D721Med (cell line): Measurements from ENCODE around the gene CAP2.

ENCODE experiments used
- DNase-seq: peaks from one replicate; pipeline ENCODE4 v3.0.0; 2011; ENCODE audit warnings: low spot score; ENCODE audit not compliant: insufficient read length
- FAIRE-seq: peaks from 2 replicates; lab custom pipeline; 2011; peaks lifted over from hg19 to GRCh38; lab: Jason Lieb, UNC
- CTCF ChIP-seq: IDR thresholded peaks from 2 replicates; pipeline ENCODE4 v1.5.1; 2012; ENCODE audit warnings: mild to moderate bottlenecking, control low read depth; ENCODE audit not compliant: insufficient read depth; ENCODE audit errors: missing control alignments

CAP2 gene

DNA sequence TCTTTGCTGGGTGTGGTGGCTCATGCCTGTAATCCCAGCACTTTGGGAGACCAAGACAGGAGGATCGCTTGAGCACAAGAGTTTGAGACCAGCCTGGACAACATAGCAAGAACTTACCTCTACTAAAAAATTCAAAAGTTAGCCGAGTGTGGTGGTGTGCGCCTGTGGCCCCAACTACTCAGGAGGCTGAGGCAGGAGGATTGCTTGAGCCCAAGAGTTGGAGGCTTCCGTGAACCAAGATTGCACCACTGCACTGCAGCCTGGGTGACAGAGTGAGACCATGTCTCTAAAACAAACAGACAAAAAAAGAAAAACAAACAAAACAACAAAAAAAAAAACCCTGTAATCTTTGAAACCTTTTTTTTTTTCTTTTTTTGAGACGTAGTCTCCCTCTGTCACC, 67.5 kb downstream of the CAP2 start:
- no peak for TF ChIP-seq CTCF
- FAIRE-seq: no peak

DNA sequence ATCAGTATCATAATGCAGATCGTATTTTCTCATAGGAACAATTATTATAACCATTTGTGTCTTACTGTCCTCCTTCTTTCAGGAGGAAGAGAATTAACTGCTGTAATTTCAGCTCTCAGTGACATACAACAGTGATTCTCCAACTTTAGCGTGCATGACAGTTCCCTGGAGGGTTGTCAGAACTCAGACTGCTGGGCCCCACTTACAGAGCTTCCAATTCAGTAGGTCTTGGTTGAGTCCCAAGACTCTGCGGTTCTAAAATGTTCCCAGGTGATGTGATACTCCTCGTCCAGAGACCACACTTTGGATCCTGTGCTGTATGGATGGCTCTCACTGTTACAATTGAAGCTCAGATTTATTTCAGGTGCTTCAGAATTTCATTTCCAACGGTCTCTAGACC, 72.8 kb downstream of the CAP2 start:
- FAIRE-seq (no peak), DNase-seq (no peak)
- no peak for TF ChIP-seq CTCF

More for the DNA sequence above, 67.5 kb downstream of the CAP2 start:
- no peak for DNase-seq

DNA sequence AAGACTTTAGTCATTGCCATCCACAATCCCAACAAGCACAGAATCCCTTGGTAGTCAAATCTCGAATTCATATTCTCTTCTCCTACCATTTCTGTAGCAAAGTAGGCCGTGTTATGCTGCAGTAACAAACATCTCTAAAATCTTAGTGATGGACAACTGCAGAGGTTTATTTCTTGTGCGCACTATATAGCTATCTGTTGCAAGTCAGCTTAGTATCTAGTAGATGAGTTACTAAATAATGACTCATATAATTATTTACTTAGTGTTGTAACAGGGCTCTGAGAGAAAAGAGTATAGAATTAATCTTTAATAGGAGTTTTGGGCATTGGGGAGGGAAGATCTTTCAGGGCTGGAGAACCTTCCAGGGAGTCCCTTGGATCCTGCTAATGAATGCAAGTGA, 73.3 kb downstream of the CAP2 start:
- FAIRE-seq (no peak), DNase-seq (no peak)
- TF ChIP-seq CTCF: no peak

DNA sequence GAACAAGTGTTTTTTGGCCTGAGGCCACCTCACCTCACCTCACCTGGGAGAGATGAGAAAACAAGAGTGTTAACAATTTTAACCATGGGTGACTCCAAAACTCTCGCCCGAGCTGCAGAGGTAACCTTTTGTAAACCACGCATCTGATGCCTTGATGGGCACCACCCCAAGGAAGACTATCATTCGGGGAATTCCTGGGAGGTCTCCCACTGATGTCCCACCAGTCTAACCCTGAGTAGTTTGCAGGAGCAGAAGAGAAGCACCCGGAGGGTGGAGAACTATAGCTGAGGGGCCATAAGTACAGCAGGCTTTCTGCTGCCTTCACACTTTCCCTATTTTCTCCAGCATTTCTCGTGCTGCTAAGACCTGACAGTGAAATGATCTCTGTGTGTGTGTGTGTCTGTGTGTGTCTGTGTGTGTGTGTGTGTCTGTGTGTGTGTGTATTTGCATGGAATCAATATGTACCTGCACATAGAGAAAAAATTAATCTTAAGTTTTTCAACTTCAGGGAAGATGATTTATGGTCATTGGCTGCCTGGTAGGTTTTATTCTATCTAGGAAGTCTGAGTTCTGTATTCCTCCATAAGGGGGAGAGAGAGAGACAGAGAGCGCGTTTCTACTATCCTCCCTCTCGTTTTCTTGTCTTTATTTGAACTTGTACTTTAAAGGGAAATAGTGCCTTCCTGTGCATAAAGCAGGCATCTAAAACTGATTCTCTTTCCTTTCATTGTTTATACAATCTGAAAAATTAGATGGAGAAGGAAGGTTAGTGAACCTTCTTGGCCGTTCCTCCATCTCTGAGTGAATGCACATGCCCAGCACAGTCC, 75.8 kb downstream of the CAP2 start:
- no peak for TF ChIP-seq CTCF
- FAIRE-seq (no peak), DNase-seq (no peak)

GRCh38 chr6:17470202-17470937, 77.0 kb downstream of the CAP2 start:
- DNase-seq (no peak), FAIRE-seq (no peak)
- TF ChIP-seq CTCF: no peak

DNA sequence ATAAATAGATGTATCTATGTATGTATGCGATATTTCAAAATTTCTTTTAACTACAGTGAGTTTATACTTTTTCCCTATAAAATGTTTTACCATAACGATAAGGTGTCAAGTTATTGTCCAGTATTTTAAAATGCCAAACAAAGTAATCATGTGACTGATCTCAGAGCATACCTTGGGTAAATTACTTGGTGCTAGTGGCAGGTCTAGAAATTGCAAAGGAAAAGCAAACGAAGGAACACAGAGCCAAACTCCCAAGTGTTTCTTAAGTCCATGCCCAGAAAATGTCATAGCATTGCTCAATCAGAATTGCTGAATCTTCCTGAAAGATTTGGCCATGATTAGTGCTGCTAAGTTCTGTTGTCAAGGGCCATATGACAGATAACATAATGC, 77.5 kb downstream of the CAP2 start:
- TF ChIP-seq CTCF: no peak
- DNase-seq: no peak
- no peak for FAIRE-seq

- peak; percentile 69 for FAIRE-seq
- DNase-seq: no peak
- TF ChIP-seq CTCF: no peak
Measured at GRCh38 chr6:17472653-17473183, 79.3 kb downstream of the CAP2 start.
